ENCODE data around the gene PCYT2.

PCYT2 gene

DNA sequence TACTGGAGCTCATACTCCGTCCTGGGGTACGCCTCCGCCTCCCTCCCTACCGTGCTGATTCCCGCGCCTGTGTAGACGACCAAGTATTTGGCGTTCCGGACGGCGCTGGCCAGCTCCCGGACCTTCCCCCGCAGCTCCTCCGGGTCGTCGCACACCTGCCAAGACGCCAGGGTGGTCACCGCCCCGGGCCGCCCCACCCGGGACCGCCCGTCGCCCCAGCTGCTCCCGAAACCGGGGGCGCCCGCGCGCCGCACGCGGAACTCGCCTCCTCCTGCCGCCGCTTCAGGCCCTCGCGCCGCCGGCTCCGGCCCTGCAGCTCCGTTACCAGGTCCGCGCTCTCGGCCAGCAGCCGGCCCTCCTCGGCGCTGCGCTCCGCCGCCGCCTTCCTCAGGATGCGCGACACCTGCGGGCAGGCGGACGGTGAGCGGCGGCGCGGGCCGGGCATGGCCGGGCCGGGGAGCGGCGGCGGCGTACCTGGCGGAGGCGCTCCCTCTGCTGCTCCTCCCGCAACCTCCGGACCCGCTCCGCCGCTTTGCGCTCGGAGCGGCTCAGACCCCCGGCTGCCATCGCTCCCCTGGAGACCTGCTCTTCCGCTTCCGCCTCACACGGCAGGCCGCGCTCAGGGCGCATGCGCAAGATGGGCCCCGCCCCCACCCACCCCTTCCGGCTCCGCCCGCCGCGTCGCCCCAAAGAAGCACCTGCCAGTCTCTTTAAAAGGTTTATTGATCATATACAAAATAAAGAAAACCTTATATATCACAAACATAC, 6.5 kb upstream of the PCYT2 start, which contains the start of gene SIRT7:
TSS of gene SIRT7 (minus strand) at position 612 of the 768 bp plus-strand sequence. CDS start at position 567, 45 bp downstream.
- no peaks in the 10 kb centered on the region for H3K9me3 ChIP-seq (ENCODE audit: insufficient read depth, low read length, severe bottlenecking)
- H3K4me1 ChIP-seq (ENCODE audit: insufficient read depth, low read length), result peaks cover 30% of the 10 kb centered on the region
- peak within 1 kb of the TSS; percentile 81 for H2AFZ ChIP-seq (ENCODE audit: low read depth, low read length)
- H3K27me3 ChIP-seq (ENCODE audit: insufficient read depth, low read length, poor library complexity), result no peaks in the 10 kb centered on the region
- ATAC-seq (ENCODE audit: insufficient read depth, low read depth) (peak; percentile 88), DNase-seq (peak; percentile 85)
- peaks cover 67% of the 10 kb centered on the region for H4K20me1 ChIP-seq (ENCODE audit: insufficient read depth, low read length)
- peaks cover 63% of the 10 kb centered on the region for H3K79me2 ChIP-seq (ENCODE audit: insufficient read depth, low read length)
- peak within 1 kb of the TSS; percentile 91 for H3K9ac ChIP-seq (ENCODE audit: low read depth, low read length)
- H3K27ac ChIP-seq (ENCODE audit: low read length), result peak within 1 kb of the TSS; percentile 67
- peak within 1 kb of the TSS; percentile 73 to 92 for H3K4me3 ChIP-seq (ENCODE audit: low read depth in 1 of 2, low read length in 2 of 2)
- H3K4me2 ChIP-seq (ENCODE audit: insufficient read depth, low read length), result peak within 1 kb of the TSS; percentile 90
- H3K36me3 ChIP-seq (ENCODE audit: insufficient read depth, low read length), result peaks cover 75% of the 10 kb centered on the region
- TF ChIP-seq, protein P1, sequence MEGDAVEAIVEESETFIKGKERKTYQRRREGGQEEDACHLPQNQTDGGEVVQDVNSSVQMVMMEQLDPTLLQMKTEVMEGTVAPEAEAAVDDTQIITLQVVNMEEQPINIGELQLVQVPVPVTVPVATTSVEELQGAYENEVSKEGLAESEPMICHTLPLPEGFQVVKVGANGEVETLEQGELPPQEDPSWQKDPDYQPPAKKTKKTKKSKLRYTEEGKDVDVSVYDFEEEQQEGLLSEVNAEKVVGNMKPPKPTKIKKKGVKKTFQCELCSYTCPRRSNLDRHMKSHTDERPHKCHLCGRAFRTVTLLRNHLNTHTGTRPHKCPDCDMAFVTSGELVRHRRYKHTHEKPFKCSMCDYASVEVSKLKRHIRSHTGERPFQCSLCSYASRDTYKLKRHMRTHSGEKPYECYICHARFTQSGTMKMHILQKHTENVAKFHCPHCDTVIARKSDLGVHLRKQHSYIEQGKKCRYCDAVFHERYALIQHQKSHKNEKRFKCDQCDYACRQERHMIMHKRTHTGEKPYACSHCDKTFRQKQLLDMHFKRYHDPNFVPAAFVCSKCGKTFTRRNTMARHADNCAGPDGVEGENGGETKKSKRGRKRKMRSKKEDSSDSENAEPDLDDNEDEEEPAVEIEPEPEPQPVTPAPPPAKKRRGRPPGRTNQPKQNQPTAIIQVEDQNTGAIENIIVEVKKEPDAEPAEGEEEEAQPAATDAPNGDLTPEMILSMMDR (IDR thresholded peaks at IDR 0.05; ENCODE audit: borderline replicate concordance, extremely low read depth, low read length, poor library complexity, severe bottlenecking), result no peak
- TF ChIP-seq EZH2 (IDR thresholded peaks at IDR 0.05; ENCODE audit: borderline replicate concordance, low read depth, low read length, severe bottlenecking), result no peak

DNA sequence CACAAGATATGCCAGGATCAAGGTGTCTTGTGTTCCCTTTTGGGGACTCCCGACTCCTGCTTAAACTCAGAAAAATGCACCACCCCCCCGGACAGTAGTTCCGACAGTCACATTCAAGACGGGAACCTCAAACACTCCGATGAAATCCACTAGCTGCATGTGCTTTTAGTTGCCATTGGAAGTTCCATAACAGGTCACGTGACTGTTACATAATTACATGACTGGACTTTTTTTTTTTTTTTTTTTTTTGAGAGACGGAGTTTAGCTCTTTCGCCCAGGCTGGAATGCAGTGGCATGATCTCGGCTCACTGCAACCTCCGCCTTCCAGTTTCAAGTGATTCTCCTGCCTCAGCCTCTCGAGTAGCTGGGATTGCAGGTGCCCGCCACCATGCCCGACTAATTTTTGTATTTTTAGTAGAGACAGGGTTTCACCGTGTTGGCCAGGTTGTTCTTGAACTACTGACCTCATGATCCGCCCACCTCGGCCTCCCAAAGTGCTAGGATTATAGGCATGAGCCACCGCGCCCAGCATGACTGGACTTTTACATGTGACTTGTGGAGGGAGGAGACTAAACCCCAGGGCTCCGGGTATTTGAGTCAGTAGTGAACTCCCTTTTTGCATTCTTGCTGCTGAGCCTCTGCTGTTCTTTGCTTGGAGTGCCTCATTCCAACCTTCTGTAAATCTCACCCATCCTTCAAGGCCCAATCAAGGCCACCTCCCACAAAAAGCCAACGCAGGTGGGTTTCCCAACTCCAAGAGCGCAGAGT, 5.2 kb upstream of the PCYT2 start:
- H3K79me2 ChIP-seq (ENCODE audit: insufficient read depth, low read length), result peaks cover 50% of the 10 kb centered on the region
- TF ChIP-seq, protein P1 (IDR thresholded peaks at IDR 0.05; ENCODE audit: borderline replicate concordance, extremely low read depth, low read length, poor library complexity, severe bottlenecking), result no peak
- no peak for TF ChIP-seq EZH2 (IDR thresholded peaks at IDR 0.05; ENCODE audit: borderline replicate concordance, low read depth, low read length, severe bottlenecking)
- H3K4me2 ChIP-seq (ENCODE audit: insufficient read depth, low read length), result peak overlapping the region; percentile 90
- no peak overlapping the region for H2AFZ ChIP-seq (ENCODE audit: low read depth, low read length)
- peak overlapping the region; percentile 91 for H3K9ac ChIP-seq (ENCODE audit: low read depth, low read length)
- H3K9me3 ChIP-seq (ENCODE audit: insufficient read depth, low read length, severe bottlenecking), result no peaks in the 10 kb centered on the region
- DNase-seq (no peak), ATAC-seq (ENCODE audit: insufficient read depth, low read depth) (no peak)
- peaks cover 75% of the 10 kb centered on the region for H3K36me3 ChIP-seq (ENCODE audit: insufficient read depth, low read length)
- no peaks in the 10 kb centered on the region for H3K27me3 ChIP-seq (ENCODE audit: insufficient read depth, low read length, poor library complexity)
- peak overlapping the region; percentile 7; the same call in 1 of the 2 replicates for H3K27ac ChIP-seq (ENCODE audit: low read length)
- H3K4me3 ChIP-seq (ENCODE audit: low read depth in 1 of 2, low read length in 2 of 2), result peak overlapping the region in 1 of 2 experiments; percentile 92; a peak in 3 of 4 replicates
- peaks cover 67% of the 10 kb centered on the region for H4K20me1 ChIP-seq (ENCODE audit: insufficient read depth, low read length)
- peaks cover 36% of the 10 kb centered on the region for H3K4me1 ChIP-seq (ENCODE audit: insufficient read depth, low read length)

DNA sequence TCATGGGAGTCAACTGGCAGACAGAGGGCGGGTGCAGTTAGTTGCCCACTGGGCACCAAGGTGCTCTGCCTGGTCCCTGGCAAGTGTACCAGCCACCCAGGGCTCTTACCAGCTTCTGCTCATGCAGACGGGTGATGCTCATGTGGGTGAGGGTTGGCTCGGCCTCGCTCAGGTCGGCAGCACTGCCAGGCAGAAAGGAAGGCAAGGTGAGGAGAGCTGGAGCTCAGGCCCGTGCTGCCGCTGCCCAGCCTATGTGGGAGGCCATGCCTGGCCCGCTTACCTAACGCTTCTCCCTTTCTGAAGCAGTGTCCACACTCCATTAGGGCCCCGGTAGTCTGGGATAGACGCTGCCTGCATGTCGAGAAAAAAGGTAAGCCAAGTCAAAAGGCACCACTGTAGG, 4.1 kb upstream of the PCYT2 start:
- TF ChIP-seq, protein P1 (IDR thresholded peaks at IDR 0.05; ENCODE audit: borderline replicate concordance, extremely low read depth, low read length, poor library complexity, severe bottlenecking), result no peak
- no peak for TF ChIP-seq EZH2 (IDR thresholded peaks at IDR 0.05; ENCODE audit: borderline replicate concordance, low read depth, low read length, severe bottlenecking)
- H3K27me3 ChIP-seq (ENCODE audit: insufficient read depth, low read length, poor library complexity), result no peaks in the 10 kb centered on the region
- no peak overlapping the region for H3K27ac ChIP-seq (ENCODE audit: low read length)
- no peaks in the 10 kb centered on the region for H3K9me3 ChIP-seq (ENCODE audit: insufficient read depth, low read length, severe bottlenecking)
- H2AFZ ChIP-seq (ENCODE audit: low read depth, low read length), result no peak overlapping the region
- H3K36me3 ChIP-seq (ENCODE audit: insufficient read depth, low read length), result peaks cover 65% of the 10 kb centered on the region
- no peak overlapping the region for H3K4me2 ChIP-seq (ENCODE audit: insufficient read depth, low read length)
- H3K79me2 ChIP-seq (ENCODE audit: insufficient read depth, low read length), result peaks cover 45% of the 10 kb centered on the region
- H3K4me1 ChIP-seq (ENCODE audit: insufficient read depth, low read length), result peaks cover 41% of the 10 kb centered on the region
- ATAC-seq (ENCODE audit: insufficient read depth, low read depth), result no peak
- peaks cover 58% of the 10 kb centered on the region for H4K20me1 ChIP-seq (ENCODE audit: insufficient read depth, low read length)
- H3K9ac ChIP-seq (ENCODE audit: low read depth, low read length), result no peak overlapping the region
- no peak overlapping the region for H3K4me3 ChIP-seq (ENCODE audit: low read depth in 1 of 2, low read length in 2 of 2)
- no peak for DNase-seq

All from DND-41 (cell line).